Activated CD4-positive, alpha-beta T cell treated with anti-CD3 and anti-CD28 coated beads, Interleukin-2, Interleukin-4, amounts not matched to agents 100 ng/mL and 50 ng/mL, durations not matched to agents 16 hours and 8 hours (primary cell): ENCODE results near the gene NFIX.

Experiments used
- DNase-seq: peaks from one replicate; pipeline ENCODE4 v3.0.0-alpha.2; 2020; ENCODE audit warnings: low spot score

Gene NFIX

GRCh38 chr19:13037161-13037560 is 41.9 kb downstream of the NFIX start:
- DNase-seq = peak; percentile 9

- DNase-seq = no peak
Observed at GRCh38 chr19:13037731-13038130, 42.5 kb downstream of the NFIX start.

DNA sequence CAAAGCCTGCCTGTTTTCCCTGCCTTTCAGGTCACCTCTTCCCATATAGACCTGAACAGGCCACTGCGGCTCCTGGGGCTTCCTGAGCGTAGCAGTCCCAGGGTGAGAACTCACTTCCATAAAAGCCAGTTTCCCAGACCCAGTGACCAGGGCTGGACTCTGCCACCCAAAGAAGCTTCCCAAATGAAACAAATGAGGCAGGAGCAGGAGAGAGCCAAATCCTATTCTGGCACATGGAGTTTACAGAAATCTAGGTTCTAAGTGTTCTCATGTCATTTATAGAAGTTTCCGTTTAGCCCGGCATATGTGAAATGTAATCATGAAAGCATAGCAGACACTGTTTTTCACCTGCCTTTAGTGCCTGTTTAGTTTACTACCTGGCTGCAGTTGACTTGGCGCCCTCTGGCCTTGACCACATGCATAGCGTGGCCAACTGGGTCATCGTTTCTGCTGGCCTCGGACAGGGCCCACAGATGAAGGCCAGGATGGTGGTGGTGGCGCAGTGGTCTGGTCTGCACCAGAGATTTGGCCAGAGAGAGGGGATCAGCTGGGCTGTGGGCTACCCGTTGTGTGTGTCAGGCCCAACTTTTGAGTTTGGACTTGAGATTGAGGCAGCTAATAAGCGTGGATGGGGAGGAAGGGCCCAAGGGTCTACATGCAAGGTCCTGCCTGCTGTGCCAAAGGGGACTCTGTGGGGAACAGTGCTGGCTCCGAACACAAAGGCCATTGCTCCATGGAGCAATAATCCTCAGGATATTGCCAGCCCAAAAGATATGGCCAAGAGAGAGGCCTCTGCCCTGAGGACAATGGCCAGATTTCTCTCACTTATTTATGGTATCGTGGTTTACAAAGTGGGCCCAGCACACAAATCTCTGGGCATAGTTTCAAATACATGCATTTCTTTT is 43.3 kb downstream of the NFIX start:
- no peak for DNase-seq

- no peak for DNase-seq
Observed at GRCh38 chr19:13039211-13039789, 44.0 kb downstream of the NFIX start.

DNA sequence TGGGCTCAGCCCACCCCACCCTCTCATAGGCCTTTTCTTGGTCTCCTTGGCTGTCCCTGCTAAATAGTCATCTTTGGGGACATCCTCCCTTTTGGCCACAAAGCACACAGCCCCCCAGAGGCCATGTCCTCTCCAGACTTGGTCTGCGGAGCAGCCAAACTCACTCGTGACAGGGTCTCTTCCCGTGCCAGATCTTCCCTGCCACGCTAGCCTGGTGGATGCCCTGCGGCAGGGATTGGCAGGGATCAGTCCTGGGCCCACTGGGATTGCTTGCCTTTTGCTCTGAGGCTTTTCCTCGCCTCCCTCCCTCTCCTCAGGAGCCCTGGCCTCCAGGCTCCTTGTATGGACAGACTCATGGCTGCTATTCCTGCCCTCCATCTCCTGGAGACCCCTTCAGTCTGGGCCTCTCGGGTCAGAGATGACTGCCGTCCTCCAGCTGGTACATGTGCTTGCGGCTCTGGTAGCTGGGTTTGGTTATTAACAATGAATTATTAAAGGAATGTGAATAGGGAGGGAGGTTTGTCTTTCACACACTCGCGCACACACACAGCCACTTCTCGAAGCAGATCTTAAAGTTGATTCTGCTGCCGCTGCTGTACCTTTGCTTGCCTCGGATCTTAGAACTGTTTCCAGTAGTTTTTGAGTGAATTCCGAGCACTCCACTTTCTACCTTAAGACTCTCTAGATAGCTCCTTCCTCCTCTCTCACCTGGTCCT is 45.1 kb downstream of the NFIX start:
- DNase-seq = no peak

DNA sequence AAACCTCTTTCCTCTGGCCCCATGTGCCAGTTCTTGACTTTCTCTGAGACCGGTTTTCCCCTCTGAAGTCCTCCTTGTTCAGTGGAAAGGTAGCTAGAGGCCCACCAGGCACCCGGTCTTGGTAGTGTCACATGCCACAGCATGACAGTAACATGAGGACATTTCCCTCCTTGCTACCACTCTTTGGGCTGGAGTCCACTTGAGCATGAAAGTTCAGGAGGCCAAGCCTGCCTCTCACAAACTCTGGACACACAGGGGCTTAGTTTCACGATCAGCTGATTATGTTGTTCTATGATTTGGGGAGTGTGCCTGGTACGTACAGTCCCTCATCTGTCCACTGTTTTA is 45.6 kb downstream of the NFIX start:
- DNase-seq = no peak

DNA sequence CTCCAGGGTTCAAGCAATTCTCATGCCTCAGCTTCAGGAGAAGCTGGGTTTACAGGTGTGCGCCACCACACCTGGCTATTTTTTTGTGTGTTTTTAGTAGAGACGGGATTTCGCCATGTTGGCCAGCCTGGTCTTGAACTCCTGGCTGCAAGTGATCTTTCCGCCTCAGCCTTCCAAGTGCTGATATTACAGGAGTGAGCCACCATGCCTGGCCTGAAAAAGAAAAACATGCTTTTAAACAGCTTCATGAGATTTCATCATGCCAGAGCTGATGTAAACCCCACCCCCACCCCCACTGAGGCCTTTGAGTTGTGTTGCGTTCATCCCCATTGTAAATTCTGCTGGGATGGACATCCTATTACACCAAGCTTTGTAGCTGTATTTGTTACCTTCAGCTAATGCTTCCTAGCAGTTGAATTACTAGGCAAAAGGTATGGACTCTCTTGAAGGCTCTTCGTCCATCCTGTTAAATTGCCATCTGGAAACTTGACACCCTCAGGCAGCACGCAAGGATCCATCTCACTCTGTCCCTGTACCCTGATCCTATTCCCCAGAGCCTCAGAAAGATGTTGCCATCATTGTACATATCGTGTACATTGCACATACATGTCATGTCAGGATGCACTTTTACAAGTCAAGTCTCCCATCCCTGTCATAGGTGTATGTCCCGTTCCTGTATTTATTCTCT is 47.3 kb downstream of the NFIX start:
- DNase-seq = no peak

- DNase-seq = no peak
Observed at GRCh38 chr19:13043285-13043684, 48.0 kb downstream of the NFIX start.

DNA sequence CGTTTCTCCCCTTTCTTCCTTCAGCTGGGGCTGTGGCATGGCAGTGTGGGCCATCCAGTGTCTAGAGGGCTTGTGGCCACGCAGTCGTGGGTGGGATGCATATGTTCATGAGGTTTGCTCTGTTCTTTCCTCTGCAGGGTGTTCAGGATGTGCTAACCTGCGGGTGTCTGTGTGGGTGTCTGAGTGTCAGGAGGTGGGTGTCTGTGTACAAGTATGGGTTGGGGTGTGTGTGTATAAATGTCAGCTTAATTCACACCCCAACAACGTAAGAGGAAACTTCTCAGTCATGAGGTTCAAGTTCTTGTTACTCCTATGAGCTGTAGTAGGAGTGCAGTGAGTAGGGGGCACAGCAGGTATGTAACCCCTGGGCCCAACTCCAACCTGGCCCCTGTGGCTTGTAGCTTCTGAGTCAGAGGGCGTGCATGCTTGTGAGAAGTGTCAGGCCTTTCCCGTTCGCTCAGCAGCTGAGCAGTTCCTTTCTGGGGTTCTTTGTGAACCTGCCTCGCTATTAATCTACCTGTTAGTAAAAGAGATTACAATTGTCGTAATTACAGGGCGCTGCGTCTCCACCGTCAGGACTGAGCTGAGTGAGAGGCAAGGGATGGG is 49.1 kb downstream of the NFIX start:
- DNase-seq = no peak

DNA sequence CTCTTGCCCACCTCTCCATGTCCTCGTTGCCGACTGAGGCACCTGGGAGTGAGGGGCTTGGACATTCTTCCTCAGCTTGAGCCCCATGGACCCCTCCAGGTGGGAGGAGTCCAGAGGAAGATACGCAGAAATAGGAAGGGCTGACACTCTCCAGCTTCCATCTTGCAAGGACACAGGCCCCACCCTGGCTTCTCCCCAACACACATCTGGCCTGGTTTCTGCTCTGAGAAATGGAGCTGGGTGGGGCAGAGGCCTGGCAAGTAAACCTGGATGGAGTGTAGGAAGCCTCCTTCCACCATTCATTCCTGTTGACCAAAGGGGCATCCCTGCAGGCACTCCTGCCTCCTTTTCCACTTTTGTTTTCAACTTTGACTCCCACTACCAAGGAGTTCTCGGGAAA is 50.5 kb downstream of the NFIX start:
- no peak for DNase-seq

DNA sequence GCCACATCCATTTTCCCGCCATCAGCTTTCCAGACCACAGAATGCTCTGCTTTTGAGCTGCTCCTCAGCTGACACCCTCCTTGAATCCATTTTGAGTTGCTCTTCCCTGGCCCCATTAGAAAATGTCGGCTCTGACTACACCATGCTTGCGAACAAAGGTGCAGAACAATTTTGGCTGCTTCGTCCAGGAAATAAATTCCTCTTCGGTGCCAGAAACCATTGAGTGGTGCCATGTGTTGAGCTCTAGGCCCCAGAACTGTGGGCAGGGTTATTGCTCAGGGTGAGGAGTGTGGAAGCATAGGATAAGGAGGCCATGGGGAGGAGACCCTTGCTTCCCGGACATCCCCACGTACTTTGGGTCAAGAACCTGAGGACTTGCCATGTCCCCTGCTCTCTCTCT is 52.1 kb downstream of the NFIX start:
- no peak for DNase-seq

- DNase-seq = no peak
Observed at GRCh38 chr19:13050274-13050673, 55.0 kb downstream of the NFIX start.

GRCh38 chr19:13051557-13052165 is 56.4 kb downstream of the NFIX start:
- no peak for DNase-seq

GRCh38 chr19:13052447-13053175 is 57.3 kb downstream of the NFIX start:
- no peak for DNase-seq

GRCh38 chr19:13053238-13053637 is 58.0 kb downstream of the NFIX start:
- no peak for DNase-seq

DNA sequence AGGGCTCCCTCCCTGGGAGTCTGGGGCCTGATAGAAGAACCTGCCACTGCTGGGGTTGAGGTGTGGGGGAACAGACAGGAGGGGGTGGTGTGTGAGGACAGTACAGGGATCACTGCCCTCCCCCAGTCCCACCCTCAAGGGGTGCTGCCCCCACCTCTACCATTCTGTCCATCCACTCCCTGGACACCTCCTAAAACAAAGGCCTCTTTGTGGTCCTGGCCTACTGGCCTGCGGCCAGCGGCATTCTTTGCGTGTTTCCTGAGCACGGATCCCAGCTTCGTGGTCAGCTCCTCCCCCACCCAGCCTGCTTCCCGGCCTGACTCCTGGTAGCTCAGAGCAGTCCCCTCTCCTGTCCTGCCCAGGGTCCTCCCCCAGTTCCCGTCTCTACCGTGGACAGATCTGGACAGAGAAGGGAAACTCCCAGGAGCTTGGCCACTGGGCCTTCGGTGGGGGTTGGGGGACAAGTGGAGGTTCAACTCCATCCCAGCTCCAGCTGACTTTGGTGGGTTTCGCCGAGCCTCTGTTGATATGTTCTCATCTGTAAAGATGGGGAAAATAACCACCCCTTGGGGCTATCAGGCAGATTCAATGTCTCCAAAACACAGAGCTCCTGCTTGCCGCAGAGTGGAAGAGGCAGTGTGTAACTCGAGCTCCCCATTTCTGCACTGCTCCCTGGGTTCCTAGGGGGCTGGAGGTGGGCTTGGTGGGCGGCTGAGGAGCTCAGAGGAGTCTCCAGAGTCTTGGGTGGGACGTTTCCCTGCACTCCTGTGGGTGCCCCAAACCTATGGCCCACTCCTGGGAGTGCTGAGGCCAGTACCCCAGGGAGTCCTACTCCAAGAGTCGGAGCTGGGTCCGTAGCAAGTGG is 58.7 kb downstream of the NFIX start:
- no peak for DNase-seq

DNA sequence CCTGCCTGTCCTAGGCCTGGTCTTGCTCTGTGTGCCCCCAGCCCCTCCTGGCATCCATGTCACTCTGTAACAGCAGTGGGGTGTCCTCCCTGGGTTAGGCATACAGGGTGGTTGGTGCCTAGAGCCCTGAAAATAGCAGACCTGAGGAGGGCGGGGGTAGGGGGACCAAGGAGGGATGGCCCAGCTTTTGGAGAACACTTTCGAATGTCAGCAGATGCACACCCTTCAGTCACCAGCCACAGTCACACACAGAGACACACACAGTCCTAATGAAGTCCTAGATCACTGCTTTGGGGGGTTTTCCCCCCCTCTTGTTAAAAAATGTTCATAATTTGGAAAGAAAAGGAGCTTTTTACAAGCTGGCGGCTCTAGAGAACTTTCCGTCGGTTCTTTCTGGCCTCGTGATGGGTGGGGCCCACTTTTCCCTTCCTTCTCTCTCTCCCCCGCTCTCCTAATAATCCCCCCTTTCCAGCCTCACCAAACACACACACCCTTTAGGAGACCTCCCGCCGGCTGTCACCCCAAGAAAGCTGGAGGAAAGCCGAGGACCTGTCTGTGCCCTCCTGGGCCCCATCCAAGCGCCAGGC is 59.4 kb downstream of the NFIX start:
- DNase-seq = no peak

DNA sequence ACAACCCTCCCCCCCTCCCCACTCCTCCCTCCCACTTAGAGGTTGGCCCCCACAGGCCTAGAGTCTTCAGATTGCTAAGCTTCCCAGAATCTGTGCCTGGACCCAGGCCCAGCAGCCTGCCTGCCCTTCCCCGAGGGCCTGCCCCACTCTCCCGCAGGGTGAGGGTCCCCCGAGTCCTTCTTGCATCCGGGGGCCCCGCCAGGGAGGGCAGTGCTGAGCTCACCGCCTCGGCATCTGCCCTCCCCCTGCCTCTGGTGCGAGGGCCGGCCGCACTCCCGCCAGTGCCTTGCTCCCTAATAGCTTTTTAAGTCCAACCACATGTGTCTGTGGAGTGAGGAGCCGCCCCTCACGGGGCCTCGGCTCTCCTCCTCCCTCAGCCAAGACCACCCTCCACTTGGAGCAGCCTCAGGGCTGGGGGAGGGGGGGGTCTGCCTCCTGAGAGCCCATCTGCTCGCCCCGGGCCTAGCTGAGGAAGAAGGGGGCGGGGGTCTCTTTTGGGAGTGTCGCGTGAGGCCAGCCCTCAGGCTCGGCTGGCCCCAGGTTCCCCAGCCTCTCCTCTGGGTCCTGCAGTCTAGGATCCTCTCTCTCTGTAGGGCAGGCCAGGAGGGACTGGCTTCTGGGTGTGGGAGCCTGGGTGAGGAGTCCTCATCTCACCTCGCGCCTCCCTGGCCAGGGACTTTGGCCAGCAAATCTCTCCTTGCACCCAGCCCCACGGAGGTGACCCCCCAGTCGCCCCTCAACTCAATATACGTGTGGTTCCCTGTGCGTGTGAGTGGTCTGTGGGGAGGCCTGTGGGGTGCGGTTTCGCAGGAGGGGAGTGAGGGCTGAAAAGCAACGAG is 60.2 kb downstream of the NFIX start:
- no peak for DNase-seq
